ENCODE measurements around the gene CTNNBIP1. TPM values are rescaled to one million over a fixed set of nuclear protein-coding genes. Genes with fewer than 3 reads are reported as not detected.
"Not testable (repeated sequence)": the region's sequence is repeated elsewhere in the genome, so short reads cannot be mapped to it uniquely, and the experiment has no call there.

The CTNNBIP1 gene
- total and polyA plus RNA-seq, 9 donors = 47.3 to 81.1 (median 58.7) TPM

DNA sequence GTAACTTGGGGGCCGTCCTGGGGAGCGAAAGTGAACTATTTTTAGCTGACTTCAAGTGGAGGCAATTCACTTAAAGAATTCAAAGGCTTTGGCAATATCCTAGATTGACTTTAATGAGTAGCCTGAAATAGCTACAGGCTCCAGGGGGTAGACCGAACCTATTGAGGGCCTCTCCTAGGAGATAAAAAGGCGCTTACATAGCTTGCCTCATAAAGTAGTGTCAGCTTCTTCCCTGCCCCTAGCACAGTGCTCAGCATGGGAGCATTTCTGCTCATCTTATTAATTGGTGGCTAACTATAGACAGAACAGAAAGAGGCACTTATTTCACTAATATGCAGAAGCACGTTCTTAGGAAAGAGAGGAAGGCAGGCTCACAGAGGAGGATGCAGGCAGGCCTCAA lies 12.3 kb upstream of the CTNNBIP1 start:
- DNase-seq = no peak
- H3K9me3 ChIP-seq (replicated peaks; ENCODE audit: control insufficient read depth, low read depth, low read length) = no peaks in the 10 kb centered on the region
- 41% methylated on average over 2 of the region's 5 CpGs for WGBS (ENCODE audit: insufficient coverage)
- H3K27ac ChIP-seq (ENCODE audit: low read length) = no peak overlapping the region
- H3K4me1 ChIP-seq (ENCODE audit: control insufficient read depth, insufficient read depth, low read length) = no peaks in the 10 kb centered on the region
- H3K4me3 ChIP-seq (ENCODE audit: low read length) = no peak overlapping the region
- no peaks in the 10 kb centered on the region for H3K27me3 ChIP-seq (ENCODE audit: control insufficient read depth, insufficient read depth, low read length)
- H3K36me3 ChIP-seq (ENCODE audit: control insufficient read depth, insufficient read depth, low read length) = no peaks in the 10 kb centered on the region

DNA sequence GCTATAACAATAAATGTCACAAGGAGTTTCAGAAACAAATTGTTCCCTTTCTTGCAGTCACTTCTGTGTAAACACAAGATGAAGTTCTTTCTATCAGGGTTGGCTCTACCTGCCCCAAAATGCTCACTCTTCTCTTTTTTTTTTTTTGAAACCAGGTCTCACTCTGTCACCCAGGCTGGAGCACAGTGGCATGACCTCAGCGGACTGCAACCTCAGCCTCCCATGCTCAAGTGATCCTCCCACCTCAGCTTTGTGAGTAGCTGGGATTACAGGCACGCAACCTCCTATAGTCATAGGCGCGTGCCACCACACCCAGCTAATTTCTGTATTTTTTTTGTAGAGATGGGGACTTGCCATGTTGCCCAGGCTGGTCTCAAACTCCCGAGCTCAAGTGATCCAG lies 10.5 kb upstream of the CTNNBIP1 start:
- Histone ChIP-seq H3K27ac (ENCODE audit: low read length) (no peak overlapping the region), H3K27me3 (ENCODE audit: control insufficient read depth, insufficient read depth, low read length) (no peaks in the 10 kb centered on the region), H3K36me3 (ENCODE audit: control insufficient read depth, insufficient read depth, low read length) (no peaks in the 10 kb centered on the region), H3K9me3 (replicated peaks; ENCODE audit: control insufficient read depth, low read depth, low read length) (no peaks in the 10 kb centered on the region), H3K4me3 (ENCODE audit: low read length) (no peak overlapping the region), H3K4me1 (ENCODE audit: control insufficient read depth, insufficient read depth, low read length) (no peaks in the 10 kb centered on the region)
- DNase-seq = no peak
- 80% methylated on average over 3 of the region's 5 CpGs for whole genome bisulfite sequencing (ENCODE audit: insufficient coverage)

DNA sequence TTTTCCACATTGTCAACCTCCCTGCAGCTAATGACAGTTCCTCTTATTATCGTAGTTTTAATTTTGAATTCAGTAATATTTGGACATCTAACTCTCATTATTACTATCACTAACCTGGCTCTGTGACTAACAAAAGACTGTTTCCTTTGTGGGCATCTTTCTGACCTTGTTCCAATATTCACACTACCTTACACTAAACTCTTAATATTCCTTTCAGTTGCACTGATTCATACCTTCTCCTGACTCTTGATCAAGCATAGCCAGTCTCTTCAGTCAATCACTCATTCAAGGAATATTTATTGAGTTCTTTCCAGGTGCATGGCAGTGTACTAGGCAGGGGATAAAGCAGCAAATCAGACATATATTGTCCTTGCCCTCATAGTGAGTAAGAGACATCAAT lies 7.8 kb upstream of the CTNNBIP1 start:
- H3K27ac ChIP-seq (ENCODE audit: low read length) = no peak overlapping the region
- WGBS (ENCODE audit: insufficient coverage) = no CpG with 5 or more reads among the region's 1 CpG

GRCh38 chr1:9917495-9917894 lies 7.4 kb upstream of the CTNNBIP1 start:
- H3K27ac ChIP-seq (ENCODE audit: low read length); H3K4me1 ChIP-seq (ENCODE audit: control insufficient read depth, insufficient read depth, low read length); H3K27me3 ChIP-seq (ENCODE audit: control insufficient read depth, insufficient read depth, low read length); DNase-seq; H3K4me3 ChIP-seq (ENCODE audit: low read length); H3K36me3 ChIP-seq (ENCODE audit: control insufficient read depth, insufficient read depth, low read length); H3K9me3 ChIP-seq (replicated peaks; ENCODE audit: control insufficient read depth, low read depth, low read length): not testable (repeated sequence)
- WGBS (ENCODE audit: insufficient coverage) = no CpG with 5 or more reads among the region's 3 CpGs

More for the DNA sequence above, 7.8 kb upstream of the CTNNBIP1 start:
- no peak for DNase-seq
- Histone ChIP-seq H3K27me3 (ENCODE audit: control insufficient read depth, insufficient read depth, low read length) (no peaks in the 10 kb centered on the region), H3K9me3 (replicated peaks; ENCODE audit: control insufficient read depth, low read depth, low read length) (no peaks in the 10 kb centered on the region), H3K4me1 (ENCODE audit: control insufficient read depth, insufficient read depth, low read length) (no peaks in the 10 kb centered on the region), H3K4me3 (ENCODE audit: low read length) (no peak overlapping the region), H3K36me3 (ENCODE audit: control insufficient read depth, insufficient read depth, low read length) (no peaks in the 10 kb centered on the region)

DNA sequence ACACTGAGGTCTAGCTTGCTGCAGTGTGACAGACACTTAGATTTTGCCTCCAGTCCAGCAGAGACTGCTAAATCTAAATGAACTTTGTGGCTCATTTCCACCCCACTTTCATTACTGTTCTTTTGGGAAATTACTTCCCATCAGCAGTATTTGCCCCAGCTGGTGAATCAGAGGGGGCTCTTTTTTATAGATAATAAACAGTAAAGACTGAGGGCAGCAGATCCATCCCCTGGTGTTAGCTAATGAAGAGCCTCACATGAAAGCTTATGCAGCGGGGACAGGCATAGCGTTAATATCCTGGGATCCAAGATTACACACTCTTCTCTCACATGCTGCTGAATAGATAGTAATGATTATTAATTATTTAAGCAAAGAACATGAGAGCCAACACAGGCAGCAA lies 6.4 kb upstream of the CTNNBIP1 start:
- Histone ChIP-seq H3K9me3 (replicated peaks; ENCODE audit: control insufficient read depth, low read depth, low read length) (no peaks in the 10 kb centered on the region), H3K4me1 (ENCODE audit: control insufficient read depth, insufficient read depth, low read length) (peaks cover 1% of the 10 kb centered on the region), H3K27me3 (ENCODE audit: control insufficient read depth, insufficient read depth, low read length) (no peaks in the 10 kb centered on the region), H3K36me3 (ENCODE audit: control insufficient read depth, insufficient read depth, low read length) (no peaks in the 10 kb centered on the region), H3K4me3 (ENCODE audit: low read length) (no peak overlapping the region), H3K27ac (ENCODE audit: low read length) (no peak overlapping the region)
- DNase-seq = no peak
- no CpG with 5 or more reads among the region's 2 CpGs for WGBS (ENCODE audit: insufficient coverage)

- H3K9me3 ChIP-seq (replicated peaks; ENCODE audit: control insufficient read depth, low read depth, low read length) = no peaks in the 10 kb centered on the region
- 80% methylated on average over 1 of the region's 2 CpGs for WGBS (ENCODE audit: insufficient coverage)
- no peaks in the 10 kb centered on the region for H3K36me3 ChIP-seq (ENCODE audit: control insufficient read depth, insufficient read depth, low read length)
- DNase-seq = no peak
- no peak overlapping the region for H3K4me3 ChIP-seq (ENCODE audit: low read length)
- H3K27ac ChIP-seq (ENCODE audit: low read length) = no peak overlapping the region
- H3K27me3 ChIP-seq (ENCODE audit: control insufficient read depth, insufficient read depth, low read length) = no peaks in the 10 kb centered on the region
- peaks cover 11% of the 10 kb centered on the region for H3K4me1 ChIP-seq (ENCODE audit: control insufficient read depth, insufficient read depth, low read length)
Measured at GRCh38 chr1:9914610-9914937, 4.5 kb upstream of the CTNNBIP1 start.

GRCh38 chr1:9912264-9912936 lies 2.3 kb upstream of the CTNNBIP1 start:
- WGBS (ENCODE audit: insufficient coverage) = 89% methylated on average over 10 of the region's 12 CpGs
- H3K4me3 ChIP-seq (ENCODE audit: low read length) = no peak overlapping the region
- H3K27me3 ChIP-seq (ENCODE audit: control insufficient read depth, insufficient read depth, low read length) = no peaks in the 10 kb centered on the region
- no peak for DNase-seq
- H3K4me1 ChIP-seq (ENCODE audit: control insufficient read depth, insufficient read depth, low read length) = peaks cover 20% of the 10 kb centered on the region
- H3K9me3 ChIP-seq (replicated peaks; ENCODE audit: control insufficient read depth, low read depth, low read length) = no peaks in the 10 kb centered on the region
- H3K27ac ChIP-seq (ENCODE audit: low read length) = no peak overlapping the region
- H3K36me3 ChIP-seq (ENCODE audit: control insufficient read depth, insufficient read depth, low read length) = no peaks in the 10 kb centered on the region

DNA sequence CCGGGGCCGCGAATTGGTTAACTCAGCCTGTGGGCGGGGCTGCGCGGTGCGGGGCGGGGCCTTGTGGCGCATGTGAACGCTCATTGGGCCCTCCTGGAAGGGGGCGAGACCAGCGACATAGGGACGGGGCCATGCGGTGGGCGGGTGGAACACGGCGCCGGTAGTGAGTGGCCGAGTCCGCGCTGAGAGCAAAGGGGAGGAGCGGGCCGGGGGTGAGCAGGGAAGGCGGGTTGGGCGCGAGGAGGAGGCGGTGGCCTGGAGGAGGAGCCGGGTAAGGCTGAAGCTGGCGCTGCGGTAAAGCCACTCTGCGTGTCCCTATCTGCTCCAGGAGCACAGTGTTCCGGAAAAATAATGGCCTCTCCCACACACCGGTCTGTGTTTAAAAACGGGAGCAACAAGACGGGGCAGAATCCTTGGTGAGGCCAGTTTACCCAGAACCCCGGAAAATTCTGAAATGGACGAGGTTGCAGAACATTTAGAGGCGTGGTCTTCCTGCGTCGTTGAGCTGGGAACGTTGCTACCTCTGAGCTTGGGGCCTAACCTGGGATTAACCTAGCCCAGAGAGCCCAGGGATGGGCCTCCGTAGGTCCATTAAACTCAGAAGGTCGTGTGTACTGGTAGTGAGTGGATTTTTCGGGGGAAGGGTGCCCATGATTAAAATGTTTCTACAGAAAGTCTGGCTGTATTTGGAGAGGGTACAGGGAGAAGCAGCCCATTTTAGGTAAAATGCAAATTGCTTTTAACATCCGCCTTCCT lies 532 bp upstream of the CTNNBIP1 start:
- H3K36me3 ChIP-seq (ENCODE audit: control insufficient read depth, insufficient read depth, low read length) = no peaks in the 10 kb centered on the region
- H3K9me3 ChIP-seq (replicated peaks; ENCODE audit: control insufficient read depth, low read depth, low read length) = no peaks in the 10 kb centered on the region
- peaks cover 28% of the 10 kb centered on the region for H3K4me1 ChIP-seq (ENCODE audit: control insufficient read depth, insufficient read depth, low read length)
- H3K27me3 ChIP-seq (ENCODE audit: control insufficient read depth, insufficient read depth, low read length) = no peaks in the 10 kb centered on the region
- H3K27ac ChIP-seq (ENCODE audit: low read length) = peak overlapping the region; percentile 97
- WGBS (ENCODE audit: insufficient coverage) = 1% methylated on average over 41 of the region's 45 CpGs
- peak overlapping the region; percentile 71 for H3K4me3 ChIP-seq (ENCODE audit: low read length)
- peak; percentile 100 for DNase-seq

- Histone ChIP-seq H3K36me3 (ENCODE audit: control insufficient read depth, insufficient read depth, low read length) (no peaks in the 10 kb centered on the region), H3K9me3 (replicated peaks; ENCODE audit: control insufficient read depth, low read depth, low read length) (no peaks in the 10 kb centered on the region), H3K4me3 (ENCODE audit: low read length) (peak overlapping the region; percentile 82), H3K27me3 (ENCODE audit: control insufficient read depth, insufficient read depth, low read length) (no peaks in the 10 kb centered on the region), H3K4me1 (ENCODE audit: control insufficient read depth, insufficient read depth, low read length) (peaks cover 28% of the 10 kb centered on the region), H3K27ac (ENCODE audit: low read length) (peak overlapping the region; percentile 56)
- peak; percentile 42 for DNase-seq
- under 1% methylated on average over 42 of the region's 47 CpGs for WGBS (ENCODE audit: insufficient coverage)
Measured at GRCh38 chr1:9909234-9910046, 629 bp downstream of the CTNNBIP1 start.

GRCh38 chr1:9908871-9909233 lies 1.2 kb downstream of the CTNNBIP1 start:
- 60% methylated on average over 1 of the region's 4 CpGs for WGBS (ENCODE audit: insufficient coverage)
- no peak for DNase-seq
- H3K27ac ChIP-seq (ENCODE audit: low read length) = no peak overlapping the region
- peak overlapping the region; percentile 82 for H3K4me3 ChIP-seq (ENCODE audit: low read length)
- H3K9me3 ChIP-seq (replicated peaks; ENCODE audit: control insufficient read depth, low read depth, low read length) = no peaks in the 10 kb centered on the region
- H3K36me3 ChIP-seq (ENCODE audit: control insufficient read depth, insufficient read depth, low read length) = no peaks in the 10 kb centered on the region
- no peaks in the 10 kb centered on the region for H3K27me3 ChIP-seq (ENCODE audit: control insufficient read depth, insufficient read depth, low read length)
- peaks cover 28% of the 10 kb centered on the region for H3K4me1 ChIP-seq (ENCODE audit: control insufficient read depth, insufficient read depth, low read length)

All from muscle of leg (tissue), 11 donors.